Esophagus squamous epithelium (tissue), 5 donors: ENCODE results near the gene DLEU7. TPM values are rescaled to one million over a fixed set of nuclear protein-coding genes. Genes with fewer than 3 reads are reported as not detected.

Experiments used
- DNase-seq: peaks from one replicate; lab custom pipeline; 2025; lab: John Stamatoyannopoulos, UW
- H3K27ac ChIP-seq, 4 donors: fragments of 200-600 bp; sonication (generic); one replicate each; pipeline ENCODE4 v1.5.1; 2016 to 2019; ENCODE audit warnings: mild to moderate bottlenecking in 1 of 4
- H3K27me3 ChIP-seq, 4 donors: fragments of 200-600 bp; sonication (generic); 1 replicate in 3 of 4; 2 replicates in 1 of 4; pipeline versions ENCODE4 v1.5.1 to v1.6.0; 2017 to 2021; ENCODE audit warnings: antibody characterized with exemption in 1 of 4
- H3K36me3 ChIP-seq, 3 donors: fragments of 200-600 bp; sonication (generic); one replicate each; pipeline ENCODE4 v1.5.1; 2016 to 2019
- H3K4me1 ChIP-seq, 3 donors: fragments of 200-600 bp; sonication (generic); one replicate each; pipeline ENCODE4 v1.5.1; 2017 to 2019
- H3K4me3 ChIP-seq, 4 donors: fragments of 200-600 bp; sonication (generic); 1 replicate in 3 of 4; 2 replicates in 1 of 4; pipeline ENCODE4 v1.5.1; 2016 to 2019; ENCODE audit warnings: mild to moderate bottlenecking in 2 of 4, moderate library complexity in 1 of 4
- H3K9me3 ChIP-seq, 3 donors: fragments of 200-600 bp; sonication (generic); one replicate each; pipeline ENCODE4 v1.5.1; 2016 to 2019
- CTCF ChIP-seq, 6 experiments: fragments of 450-650 bp in 4 of 6; fragments of 200-600 bp in 2 of 6; sonication (generic) in 2 of 6; IDR thresholded peaks; one replicate each; pipeline ENCODE4 v1.5.1; 2016 to 2019; ENCODE audit warnings: antibody characterized with exemption in 6 of 6, mild to moderate bottlenecking in 4 of 6, moderate library complexity in 4 of 6
- POLR2A ChIP-seq, 4 donors: fragments of 450-650 bp; IDR thresholded peaks; one replicate each; pipeline ENCODE4 v1.6.1; 2017; ENCODE audit warnings: antibody characterized with exemption in 4 of 4, mild to moderate bottlenecking in 4 of 4, moderate library complexity in 3 of 4
- WGBS, 2 donors: methylation state at CpG; one replicate each; pipeline ENCODE4 v1.1.5; 2018; 5-methylcytosine and 5-hydroxymethylcytosine counted together
- intact Hi-C: fragments of 100-400 bp; cut with DNase I; formaldehyde crosslinking; loops from one replicate; pipeline ENCODE4 v1.15.0; 2022
- total RNA-seq, 4 donors: library from RNA; depleted of rRNA; stranded (reverse); fragments of >200 nt; gene quantifications; one replicate each; pipeline ENCODE4 v1.1.0, GENCODE V29; 2016
- donor health status: DM: yes; HTN: yes; CAD: no.

DLEU7 gene
- total RNA-seq, 4 donors from 2014 or later: not detected

- 53 to 57% methylated on average over 2 of the region's 2 CpGs for WGBS, 2 donors
- TF ChIP-seq POLR2A (IDR thresholded peaks at IDR 0.05): no peak
- no peak for TF ChIP-seq CTCF (IDR thresholded peaks at IDR 0.05)
- Histone ChIP-seq H3K27ac (no peak overlapping the region), H3K9me3 (no peaks in the 10 kb centered on the region), H3K4me3 (no peak overlapping the region), H3K36me3 (no peaks in the 10 kb centered on the region), H3K27me3 (no peaks in the 10 kb centered on the region), H3K4me1 (no peaks in the 10 kb centered on the region)
- intact Hi-C loops: no loop called here
- no peak for DNase-seq
Measured at GRCh38 chr13:50873467-50873866, 30.0 kb upstream of the DLEU7 start.

GRCh38 chr13:50871405-50871804, 27.9 kb upstream of the DLEU7 start:
- H3K36me3 ChIP-seq: no peaks in the 10 kb centered on the region
- 95 to 100% methylated on average over 1 of the region's 1 CpG for WGBS, 2 donors
- TF ChIP-seq CTCF (IDR thresholded peaks at IDR 0.05): no peak
- no peak overlapping the region for H3K4me3 ChIP-seq
- no peak for DNase-seq
- H3K4me1 ChIP-seq: no peaks in the 10 kb centered on the region
- H3K27me3 ChIP-seq: no peaks in the 10 kb centered on the region
- no peaks in the 10 kb centered on the region for H3K9me3 ChIP-seq
- intact Hi-C loops: no loop called here
- no peak overlapping the region for H3K27ac ChIP-seq

- Histone ChIP-seq H3K27ac (no peak overlapping the region), H3K9me3 (no peaks in the 10 kb centered on the region), H3K36me3 (no peaks in the 10 kb centered on the region), H3K4me3 (no peak overlapping the region), H3K4me1 (no peaks in the 10 kb centered on the region), H3K27me3 (no peaks in the 10 kb centered on the region)
- 59 to 63% methylated on average over 3 of the region's 3 CpGs for WGBS, 2 donors
- intact Hi-C loops: no loop called here
- DNase-seq: no peak
- TF ChIP-seq POLR2A (IDR thresholded peaks at IDR 0.05) (no peak), CTCF (IDR thresholded peaks at IDR 0.05) (no peak)
Measured at GRCh38 chr13:50867637-50867945, 24.1 kb upstream of the DLEU7 start.

GRCh38 chr13:50866817-50867636, 23.5 kb upstream of the DLEU7 start:
- no peaks in the 10 kb centered on the region for H3K9me3 ChIP-seq
- TF ChIP-seq POLR2A (IDR thresholded peaks at IDR 0.05) (no peak), CTCF (IDR thresholded peaks at IDR 0.05) (no peak)
- H3K27me3 ChIP-seq: no peaks in the 10 kb centered on the region
- no peak overlapping the region for H3K27ac ChIP-seq
- no peaks in the 10 kb centered on the region for H3K36me3 ChIP-seq
- intact Hi-C loops: no loop called here
- H3K4me1 ChIP-seq: no peaks in the 10 kb centered on the region
- WGBS, 2 donors: 69 to 81% methylated on average over 2 of the region's 2 CpGs
- DNase-seq: no peak
- no peak overlapping the region for H3K4me3 ChIP-seq

- intact Hi-C loops: no loop called here
- WGBS, 2 donors: 76 to 92% methylated on average over 1 of the region's 1 CpG
- DNase-seq: no peak
- Histone ChIP-seq H3K4me3 (no peak overlapping the region), H3K36me3 (no peaks in the 10 kb centered on the region), H3K9me3 (no peaks in the 10 kb centered on the region), H3K4me1 (no peaks in the 10 kb centered on the region), H3K27me3 (no peaks in the 10 kb centered on the region), H3K27ac (no peak overlapping the region)
- TF ChIP-seq CTCF (IDR thresholded peaks at IDR 0.05) (no peak), POLR2A (IDR thresholded peaks at IDR 0.05) (no peak)
Measured at GRCh38 chr13:50864492-50864891, 21.0 kb upstream of the DLEU7 start.
